Inflammatory macrophage treated with lipopolysaccharide for 1 hour (primary cell): ENCODE measurements around the gene LILRA1.
"Not testable (repeated sequence)": the region's sequence is repeated elsewhere in the genome, so short reads cannot be mapped to it uniquely, and the experiment has no call there.

Experiments used
- DNase-seq, 2 donors: peaks; one replicate each; pipeline ENCODE4 v3.0.0-alpha.2; 2020 to 2022

Gene LILRA1

GRCh38 chr19:54578268-54578667, 15.2 kb upstream of the LILRA1 start:
- DNase-seq, result not testable (repeated sequence)

GRCh38 chr19:54586397-54586796, 7.0 kb upstream of the LILRA1 start:
- no peak for DNase-seq

GRCh38 chr19:54587026-54587425, 6.4 kb upstream of the LILRA1 start:
- DNase-seq, result no peak

- peak; percentile 45 for DNase-seq
Measured at GRCh38 chr19:54593931-54594626, 647 bp downstream of the LILRA1 start.

GRCh38 chr19:54594737-54595136, 1.3 kb downstream of the LILRA1 start:
- DNase-seq, result no peak

- DNase-seq, result not testable (repeated sequence)
Measured at GRCh38 chr19:54595680-54596436, 2.4 kb downstream of the LILRA1 start.

GRCh38 chr19:54600212-54600611, 6.8 kb downstream of the LILRA1 start:
- peak; percentile 38 to 50 for DNase-seq

- peak; percentile 74 to 75 for DNase-seq
Measured at GRCh38 chr19:54606230-54606629, 12.8 kb downstream of the LILRA1 start.

- DNase-seq, result peak; percentile 89 to 98
Measured at GRCh38 chr19:54606891-54607784, 13.7 kb downstream of the LILRA1 start.

GRCh38 chr19:54607785-54608150, 14.3 kb downstream of the LILRA1 start:
- no peak for DNase-seq

- DNase-seq, result no peak
Measured at GRCh38 chr19:54608205-54608604, 14.8 kb downstream of the LILRA1 start.

- peak; percentile 71 to 72 for DNase-seq
Measured at GRCh38 chr19:54608792-54609191, 15.4 kb downstream of the LILRA1 start.

GRCh38 chr19:54609356-54609791, 15.9 kb downstream of the LILRA1 start:
- no peak for DNase-seq

GRCh38 chr19:54612428-54612827, 19.0 kb downstream of the LILRA1 start:
- DNase-seq, result peak; percentile 67 to 75

GRCh38 chr19:54614726-54615125, 21.3 kb downstream of the LILRA1 start:
- peak; percentile 53 to 63 for DNase-seq

- no peak for DNase-seq
Measured at GRCh38 chr19:54616057-54616456, 22.6 kb downstream of the LILRA1 start.

- peak in 1 of 2 donors; percentile 48 for DNase-seq
Measured at GRCh38 chr19:54616821-54617560, 23.6 kb downstream of the LILRA1 start.

- no peak for DNase-seq
Measured at GRCh38 chr19:54620464-54620863, 27.0 kb downstream of the LILRA1 start.

- peak in 1 of 2 donors; percentile 9 for DNase-seq
Measured at GRCh38 chr19:54622431-54622830, 29.0 kb downstream of the LILRA1 start.

- not testable (repeated sequence) for DNase-seq
Measured at GRCh38 chr19:54624234-54624633, 30.8 kb downstream of the LILRA1 start.

- DNase-seq, result not testable (repeated sequence)
Measured at GRCh38 chr19:54624934-54625730, 31.7 kb downstream of the LILRA1 start.

GRCh38 chr19:54626757-54627156, 33.3 kb downstream of the LILRA1 start:
- no peak for DNase-seq
